ENCODE results near the gene STRN4. TPM values are rescaled to one million over a fixed set of nuclear protein-coding genes. Genes with fewer than 3 reads are reported as not detected.

Gene STRN4
- total and polyA plus RNA-seq, 5 donors = 39.3 to 69.8 (median 49.7) TPM

GRCh38 chr19:46737761-46738171 is 8.5 kb downstream of the STRN4 start:
- Histone ChIP-seq H3K4me1 (ENCODE audit: control insufficient read depth, insufficient read depth, low read length) (peaks cover 20% of the 10 kb centered on the region), H3K9me3 (ENCODE audit: control insufficient read depth, low read length) (no peaks in the 10 kb centered on the region), H3K27ac (ENCODE audit: low read length) (no peak overlapping the region), H3K27me3 (ENCODE audit: control insufficient read depth, insufficient read depth) (no peaks in the 10 kb centered on the region), H3K4me3 (ENCODE audit: low read length) (no peak overlapping the region)
- WGBS = 50% methylated on average over 19 of the region's 19 CpGs
- peak in 1 of 2 donors; percentile 3 for ATAC-seq
- peak in 2 of 3 donors; percentile 56 to 60 for DNase-seq
- intact Hi-C loops (cut with DNase I) = no loop called here

GRCh38 chr19:46737298-46737654 is 9.0 kb downstream of the STRN4 start:
- intact Hi-C loops (cut with DNase I) = no loop called here
- WGBS = 38% methylated on average over 7 of the region's 7 CpGs
- H3K4me3 ChIP-seq (ENCODE audit: low read length) = no peak overlapping the region
- no peaks in the 10 kb centered on the region for H3K9me3 ChIP-seq (ENCODE audit: control insufficient read depth, low read length)
- peaks cover 20% of the 10 kb centered on the region for H3K4me1 ChIP-seq (ENCODE audit: control insufficient read depth, insufficient read depth, low read length)
- H3K27ac ChIP-seq (ENCODE audit: low read length) = no peak overlapping the region
- DNase-seq (peak in 2 of 3 donors; percentile 59 to 61), ATAC-seq (no peak)
- no peaks in the 10 kb centered on the region for H3K27me3 ChIP-seq (ENCODE audit: control insufficient read depth, insufficient read depth)

GRCh38 chr19:46736531-46737297 is 9.5 kb downstream of the STRN4 start:
- intact Hi-C loops (cut with DNase I) = no loop called here
- WGBS = 21% methylated on average over 22 of the region's 22 CpGs
- Histone ChIP-seq H3K4me3 (ENCODE audit: low read length) (no peak overlapping the region), H3K27ac (ENCODE audit: low read length) (peak overlapping the region; percentile 30), H3K4me1 (ENCODE audit: control insufficient read depth, insufficient read depth, low read length) (peaks cover 20% of the 10 kb centered on the region), H3K27me3 (ENCODE audit: control insufficient read depth, insufficient read depth) (no peaks in the 10 kb centered on the region), H3K9me3 (ENCODE audit: control insufficient read depth, low read length) (no peaks in the 10 kb centered on the region)
- DNase-seq = peak; percentile 64 to 90 (median 88)
- peak; percentile 50 to 54 for ATAC-seq

GRCh38 chr19:46733690-46734292 is 12.5 kb downstream of the STRN4 start:
- Histone ChIP-seq H3K4me3 (ENCODE audit: low read length) (no peak overlapping the region), H3K4me1 (ENCODE audit: control insufficient read depth, insufficient read depth, low read length) (peaks cover 9% of the 10 kb centered on the region), H3K27me3 (ENCODE audit: control insufficient read depth, insufficient read depth) (no peaks in the 10 kb centered on the region), H3K9me3 (ENCODE audit: control insufficient read depth, low read length) (no peaks in the 10 kb centered on the region), H3K27ac (ENCODE audit: low read length) (no peak overlapping the region)
- WGBS = 80% methylated on average over 11 of the region's 11 CpGs
- DNase-seq (peak in 1 of 3 donors; percentile 51), ATAC-seq (no peak)
- intact Hi-C loops (cut with DNase I) = no loop called here

GRCh38 chr19:46732966-46733689 is 13.1 kb downstream of the STRN4 start:
- 82% methylated on average over 23 of the region's 23 CpGs for WGBS
- Histone ChIP-seq H3K9me3 (ENCODE audit: control insufficient read depth, low read length) (no peaks in the 10 kb centered on the region), H3K4me1 (ENCODE audit: control insufficient read depth, insufficient read depth, low read length) (peaks cover 7% of the 10 kb centered on the region), H3K27me3 (ENCODE audit: control insufficient read depth, insufficient read depth) (no peaks in the 10 kb centered on the region), H3K4me3 (ENCODE audit: low read length) (no peak overlapping the region), H3K27ac (ENCODE audit: low read length) (no peak overlapping the region)
- peak; percentile 52 to 79 (median 77) for DNase-seq
- ATAC-seq = no peak
- intact Hi-C loops (cut with DNase I) = no loop called here

GRCh38 chr19:46732172-46732938 is 13.9 kb downstream of the STRN4 start:
- H3K4me3 ChIP-seq (ENCODE audit: low read length) = no peak overlapping the region
- no peaks in the 10 kb centered on the region for H3K27me3 ChIP-seq (ENCODE audit: control insufficient read depth, insufficient read depth)
- no peak for ATAC-seq
- no peak overlapping the region for H3K27ac ChIP-seq (ENCODE audit: low read length)
- no peaks in the 10 kb centered on the region for H3K9me3 ChIP-seq (ENCODE audit: control insufficient read depth, low read length)
- peaks cover 4% of the 10 kb centered on the region for H3K4me1 ChIP-seq (ENCODE audit: control insufficient read depth, insufficient read depth, low read length)
- DNase-seq = peak in 2 of 3 donors; percentile 36
- WGBS = 86% methylated on average over 28 of the region's 28 CpGs
- intact Hi-C loops (cut with DNase I) = no loop called here

- ATAC-seq (no peak), DNase-seq (peak in 2 of 3 donors; percentile 56 to 58)
- peaks cover under 1% of the 10 kb centered on the region for H3K4me1 ChIP-seq (ENCODE audit: control insufficient read depth, insufficient read depth, low read length)
- H3K27me3 ChIP-seq (ENCODE audit: control insufficient read depth, insufficient read depth) = no peaks in the 10 kb centered on the region
- intact Hi-C loops (cut with DNase I) = no loop called here
- no peak overlapping the region for H3K27ac ChIP-seq (ENCODE audit: low read length)
- 75% methylated on average over 14 of the region's 14 CpGs for WGBS
- H3K9me3 ChIP-seq (ENCODE audit: control insufficient read depth, low read length) = no peaks in the 10 kb centered on the region
- H3K4me3 ChIP-seq (ENCODE audit: low read length) = no peak overlapping the region
Measured at GRCh38 chr19:46731584-46731983, 14.7 kb downstream of the STRN4 start.

GRCh38 chr19:46731007-46731501 is 15.2 kb downstream of the STRN4 start:
- WGBS = 70% methylated on average over 14 of the region's 14 CpGs
- Histone ChIP-seq H3K27ac (ENCODE audit: low read length) (no peak overlapping the region), H3K27me3 (ENCODE audit: control insufficient read depth, insufficient read depth) (no peaks in the 10 kb centered on the region), H3K9me3 (ENCODE audit: control insufficient read depth, low read length) (no peaks in the 10 kb centered on the region), H3K4me1 (ENCODE audit: control insufficient read depth, insufficient read depth, low read length) (no peaks in the 10 kb centered on the region), H3K4me3 (ENCODE audit: low read length) (no peak overlapping the region)
- peak in 1 of 2 donors; percentile 6 for ATAC-seq
- intact Hi-C loops (cut with DNase I) = no loop called here
- peak in 2 of 3 donors; percentile 70 to 74 for DNase-seq

GRCh38 chr19:46730595-46730994 is 15.7 kb downstream of the STRN4 start:
- H3K27me3 ChIP-seq (ENCODE audit: control insufficient read depth, insufficient read depth) = no peaks in the 10 kb centered on the region
- H3K4me1 ChIP-seq (ENCODE audit: control insufficient read depth, insufficient read depth, low read length) = no peaks in the 10 kb centered on the region
- no peaks in the 10 kb centered on the region for H3K9me3 ChIP-seq (ENCODE audit: control insufficient read depth, low read length)
- intact Hi-C loops (cut with DNase I) = no loop called here
- 94% methylated on average over 14 of the region's 14 CpGs for WGBS
- DNase-seq (peak in 1 of 3 donors; percentile 49), ATAC-seq (no peak)
- H3K27ac ChIP-seq (ENCODE audit: low read length) = no peak overlapping the region
- H3K4me3 ChIP-seq (ENCODE audit: low read length) = no peak overlapping the region

- intact Hi-C loops (cut with DNase I) = no loop called here
- 93% methylated on average over 9 of the region's 9 CpGs for WGBS
- H3K27me3 ChIP-seq (ENCODE audit: control insufficient read depth, insufficient read depth) = no peaks in the 10 kb centered on the region
- H3K27ac ChIP-seq (ENCODE audit: low read length) = no peak overlapping the region
- ATAC-seq (no peak), DNase-seq (peak in 2 of 3 donors; percentile 24 to 40)
- no peaks in the 10 kb centered on the region for H3K9me3 ChIP-seq (ENCODE audit: control insufficient read depth, low read length)
- no peak overlapping the region for H3K4me3 ChIP-seq (ENCODE audit: low read length)
- H3K4me1 ChIP-seq (ENCODE audit: control insufficient read depth, insufficient read depth, low read length) = no peaks in the 10 kb centered on the region
Measured at GRCh38 chr19:46730187-46730586, 16.1 kb downstream of the STRN4 start.

Data from right cardiac atrium (tissue), 5 donors.